Activated T-cell treated with anti-CD3 and anti-CD28 coated beads, Interleukin-2, amount 50 U/mL, for 24 hours (primary cell): ENCODE data around the gene GRIN2D.
"Not testable (repeated sequence)": the region's sequence is repeated elsewhere in the genome, so short reads cannot be mapped to it uniquely, and the experiment has no call there.

Source experiments
- DNase-seq: peaks from one replicate; pipeline ENCODE4 v3.0.0-alpha.2; 2020
- H3K27ac Mint-ChIP-seq: 2 replicates; pipeline ENCODE4 v1.8.0; 2020; ENCODE audit warnings: mild to moderate bottlenecking, mixed read lengths
- H3K27me3 Mint-ChIP-seq: 2 replicates; pipeline ENCODE4 v1.8.0; 2020; ENCODE audit warnings: mixed read lengths
- H3K36me3 Mint-ChIP-seq: 2 replicates; pipeline ENCODE4 v1.8.0; 2020; ENCODE audit warnings: low read depth, mixed read lengths
- H3K4me1 Mint-ChIP-seq: 2 replicates; pipeline ENCODE4 v1.8.0; 2020; ENCODE audit warnings: low read depth, mixed read lengths
- H3K4me3 Mint-ChIP-seq: 2 replicates; pipeline ENCODE4 v1.8.0; 2020; ENCODE audit warnings: mild to moderate bottlenecking, moderate library complexity, mixed read lengths
- H3K9me3 Mint-ChIP-seq: 2 replicates; pipeline ENCODE4 v1.8.0; 2020; ENCODE audit warnings: mixed read lengths

GRIN2D gene

GRCh38 chr19:48363810-48364597 lies 29.5 kb upstream of the GRIN2D start, which contains the start of the genes SYNGR4 and TMEM143:
TSS of gene SYNGR4 (plus strand) at chr19:48364367. CDS start at chr19:48365843, 1,476 bp downstream.
TSS of gene TMEM143 (minus strand) at chr19:48363940. CDS start at chr19:48363920, 20 bp downstream.
- H3K27me3 Mint-ChIP-seq = no peaks in the 10 kb centered on the region
- peak within 1 kb of the TSS; percentile 98 for H3K27ac Mint-ChIP-seq
- H3K4me3 Mint-ChIP-seq = peak within 1 kb of the TSS; percentile 86
- DNase-seq = peak; percentile 97
- H3K36me3 Mint-ChIP-seq = peaks cover 17% of the 10 kb centered on the region
- H3K4me1 Mint-ChIP-seq = peaks cover 19% of the 10 kb centered on the region
- no peaks in the 10 kb centered on the region for H3K9me3 Mint-ChIP-seq

GRCh38 chr19:48364598-48365348 lies 28.7 kb upstream of the GRIN2D start:
- Mint-ChIP-seq H3K9me3 (no peaks in the 10 kb centered on the region), H3K4me1 (peaks cover 19% of the 10 kb centered on the region), H3K36me3 (peaks cover 14% of the 10 kb centered on the region), H3K27me3 (no peaks in the 10 kb centered on the region), H3K4me3 (peak overlapping the region; percentile 86), H3K27ac (peak overlapping the region; percentile 98)
- no peak for DNase-seq

GRCh38 chr19:48365602-48366001 lies 27.9 kb upstream of the GRIN2D start:
- peaks cover 19% of the 10 kb centered on the region for H3K4me1 Mint-ChIP-seq
- H3K9me3 Mint-ChIP-seq = no peaks in the 10 kb centered on the region
- DNase-seq = no peak
- H3K27ac Mint-ChIP-seq = no peak overlapping the region
- no peak overlapping the region for H3K4me3 Mint-ChIP-seq
- H3K36me3 Mint-ChIP-seq = peaks cover 11% of the 10 kb centered on the region
- H3K27me3 Mint-ChIP-seq = no peaks in the 10 kb centered on the region

- H3K4me3 Mint-ChIP-seq = no peak overlapping the region
- peaks cover 15% of the 10 kb centered on the region for H3K4me1 Mint-ChIP-seq
- peaks cover 6% of the 10 kb centered on the region for H3K36me3 Mint-ChIP-seq
- H3K27ac Mint-ChIP-seq = no peak overlapping the region
- H3K9me3 Mint-ChIP-seq = no peaks in the 10 kb centered on the region
- H3K27me3 Mint-ChIP-seq = no peaks in the 10 kb centered on the region
- no peak for DNase-seq
Measured at GRCh38 chr19:48367855-48368254, 25.6 kb upstream of the GRIN2D start.

GRCh38 chr19:48368936-48369335 lies 24.5 kb upstream of the GRIN2D start:
- DNase-seq = no peak
- H3K36me3 Mint-ChIP-seq = no peaks in the 10 kb centered on the region
- no peak overlapping the region for H3K4me3 Mint-ChIP-seq
- no peak overlapping the region for H3K27ac Mint-ChIP-seq
- H3K27me3 Mint-ChIP-seq = no peaks in the 10 kb centered on the region
- H3K9me3 Mint-ChIP-seq = no peaks in the 10 kb centered on the region
- peaks cover 11% of the 10 kb centered on the region for H3K4me1 Mint-ChIP-seq

- Mint-ChIP-seq H3K27ac (no peak overlapping the region), H3K9me3 (no peaks in the 10 kb centered on the region), H3K4me3 (no peak overlapping the region), H3K27me3 (no peaks in the 10 kb centered on the region), H3K36me3 (no peaks in the 10 kb centered on the region), H3K4me1 (no peaks in the 10 kb centered on the region)
- no peak for DNase-seq
Measured at GRCh38 chr19:48370955-48371354, 22.5 kb upstream of the GRIN2D start.

- H3K4me3 Mint-ChIP-seq = no peak overlapping the region
- H3K27me3 Mint-ChIP-seq = no peaks in the 10 kb centered on the region
Measured at GRCh38 chr19:48371367-48371766, 22.1 kb upstream of the GRIN2D start.

GRCh38 chr19:48371771-48372170 lies 21.7 kb upstream of the GRIN2D start:
- DNase-seq, H3K4me1 Mint-ChIP-seq, H3K27me3 Mint-ChIP-seq, H3K9me3 Mint-ChIP-seq, H3K36me3 Mint-ChIP-seq, H3K27ac Mint-ChIP-seq, H3K4me3 Mint-ChIP-seq: not testable (repeated sequence)

More at GRCh38 chr19:48371367-48371766, 22.1 kb upstream of the GRIN2D start:
- Mint-ChIP-seq H3K4me1 (no peaks in the 10 kb centered on the region), H3K9me3 (no peaks in the 10 kb centered on the region), H3K36me3 (no peaks in the 10 kb centered on the region), H3K27ac (no peak overlapping the region)
- no peak for DNase-seq

GRCh38 chr19:48372904-48373303 lies 20.6 kb upstream of the GRIN2D start:
- Mint-ChIP-seq H3K4me1 (no peaks in the 10 kb centered on the region), H3K4me3 (no peak overlapping the region), H3K36me3 (no peaks in the 10 kb centered on the region), H3K9me3 (no peaks in the 10 kb centered on the region), H3K27me3 (no peaks in the 10 kb centered on the region), H3K27ac (no peak overlapping the region)
- DNase-seq = no peak

GRCh38 chr19:48373567-48373966 lies 19.9 kb upstream of the GRIN2D start:
- H3K4me3 Mint-ChIP-seq = no peak overlapping the region
- no peaks in the 10 kb centered on the region for H3K36me3 Mint-ChIP-seq
- no peak for DNase-seq
- H3K4me1 Mint-ChIP-seq = no peaks in the 10 kb centered on the region
- no peak overlapping the region for H3K27ac Mint-ChIP-seq
- H3K9me3 Mint-ChIP-seq = no peaks in the 10 kb centered on the region
- H3K27me3 Mint-ChIP-seq = no peaks in the 10 kb centered on the region

GRCh38 chr19:48378194-48378570 lies 15.3 kb upstream of the GRIN2D start:
- peaks cover 24% of the 10 kb centered on the region for H3K36me3 Mint-ChIP-seq
- no peaks in the 10 kb centered on the region for H3K9me3 Mint-ChIP-seq
- no peak overlapping the region for H3K4me3 Mint-ChIP-seq
- H3K4me1 Mint-ChIP-seq = no peaks in the 10 kb centered on the region
- H3K27ac Mint-ChIP-seq = no peak overlapping the region
- DNase-seq = no peak
- no peaks in the 10 kb centered on the region for H3K27me3 Mint-ChIP-seq

GRCh38 chr19:48379058-48379457 lies 14.4 kb upstream of the GRIN2D start:
- H3K9me3 Mint-ChIP-seq = no peaks in the 10 kb centered on the region
- no peak overlapping the region for H3K4me3 Mint-ChIP-seq
- peak overlapping the region; percentile 29 for H3K27ac Mint-ChIP-seq
- H3K4me1 Mint-ChIP-seq = no peaks in the 10 kb centered on the region
- H3K27me3 Mint-ChIP-seq = no peaks in the 10 kb centered on the region
- no peak for DNase-seq
- peaks cover 32% of the 10 kb centered on the region for H3K36me3 Mint-ChIP-seq

- H3K36me3 Mint-ChIP-seq = peaks cover 54% of the 10 kb centered on the region
- no peaks in the 10 kb centered on the region for H3K9me3 Mint-ChIP-seq
- no peak overlapping the region for H3K4me3 Mint-ChIP-seq
- no peaks in the 10 kb centered on the region for H3K27me3 Mint-ChIP-seq
- no peak for DNase-seq
- H3K4me1 Mint-ChIP-seq = no peaks in the 10 kb centered on the region
- no peak overlapping the region for H3K27ac Mint-ChIP-seq
Measured at GRCh38 chr19:48381178-48381950, 12.1 kb upstream of the GRIN2D start.

GRCh38 chr19:48382286-48382685 lies 11.2 kb upstream of the GRIN2D start:
- no peak overlapping the region for H3K4me3 Mint-ChIP-seq
- no peaks in the 10 kb centered on the region for H3K27me3 Mint-ChIP-seq
- no peaks in the 10 kb centered on the region for H3K4me1 Mint-ChIP-seq
- peaks cover 61% of the 10 kb centered on the region for H3K36me3 Mint-ChIP-seq
- H3K9me3 Mint-ChIP-seq = no peaks in the 10 kb centered on the region
- H3K27ac Mint-ChIP-seq = no peak overlapping the region
- DNase-seq = no peak
